Mesodermal cell (in vitro differentiated cells): ENCODE results near the gene PTPN14.
"Not testable (repeated sequence)": the region's sequence is repeated elsewhere in the genome, so short reads cannot be mapped to it uniquely, and the experiment has no call there.

ENCODE experiments used
- H3K27ac ChIP-seq: 2 replicates; pipeline ENCODE4 v1.7.0; 2013; ENCODE audit warnings: mild to moderate bottlenecking, low read depth, low read length, moderate library complexity; ENCODE audit not compliant: severe bottlenecking
- H3K36me3 ChIP-seq: 2 replicates; pipeline ENCODE4 v1.7.1; 2013; ENCODE audit warnings: mild to moderate bottlenecking, low read length, moderate library complexity; ENCODE audit not compliant: control insufficient read depth, insufficient read depth
- H3K4me1 ChIP-seq: one replicate; pipeline ENCODE4 v1.7.1; 2013; ENCODE audit warnings: mild to moderate bottlenecking, low read length; ENCODE audit not compliant: insufficient read depth, control insufficient read depth, poor library complexity, severe bottlenecking
- H3K4me3 ChIP-seq: 2 replicates; pipeline ENCODE4 v1.7.0; 2013; ENCODE audit warnings: low read length, control low read depth, mild to moderate bottlenecking; ENCODE audit not compliant: insufficient read depth, poor library complexity, severe bottlenecking; ENCODE audit errors: extremely low read depth
- H3K9me3 ChIP-seq: 2 replicates; pipeline ENCODE4 v1.7.1; 2013; ENCODE audit warnings: mild to moderate bottlenecking, low read length, moderate library complexity; ENCODE audit not compliant: control insufficient read depth
- WGBS, 2 experiments: methylation state at CpG; one replicate each; pipeline ENCODE4 v1.1.5; 2013; ENCODE audit warnings: missing lambda C conversion rate in 2 of 2; ENCODE audit not compliant: insufficient coverage in 2 of 2; 5-methylcytosine and 5-hydroxymethylcytosine counted together

PTPN14 gene

GRCh38 chr1:214506972-214507431 lies 44.4 kb downstream of the PTPN14 start:
- Histone ChIP-seq H3K4me1 (peaks cover 8% of the 10 kb centered on the region), H3K9me3 (peaks cover 16% of the 10 kb centered on the region), H3K4me3 (no peak overlapping the region), H3K27ac (no peak overlapping the region), H3K36me3 (peaks cover 61% of the 10 kb centered on the region)
- WGBS, 2 experiments = no CpG with 5 or more reads among the region's 2 CpGs

GRCh38 chr1:214505134-214505533 lies 46.3 kb downstream of the PTPN14 start:
- Histone ChIP-seq H3K4me1 (peaks cover 16% of the 10 kb centered on the region), H3K36me3 (peaks cover 44% of the 10 kb centered on the region), H3K9me3 (peaks cover 9% of the 10 kb centered on the region), H3K27ac (no peak overlapping the region), H3K4me3 (no peak overlapping the region)
- 79 to 80% methylated on average over 6 to 7 of the region's 8 CpGs for WGBS, 2 experiments

GRCh38 chr1:214504330-214504729 lies 47.1 kb downstream of the PTPN14 start:
- H3K4me3 ChIP-seq = no peak overlapping the region
- H3K4me1 ChIP-seq = peaks cover 20% of the 10 kb centered on the region
- H3K27ac ChIP-seq = no peak overlapping the region
- peaks cover 40% of the 10 kb centered on the region for H3K36me3 ChIP-seq
- H3K9me3 ChIP-seq = peaks cover 5% of the 10 kb centered on the region
- WGBS, 2 experiments = 93 to 95% methylated on average over 4 of the region's 5 CpGs

- Histone ChIP-seq H3K9me3 (no peaks in the 10 kb centered on the region), H3K27ac (no peak overlapping the region), H3K36me3 (peaks cover 33% of the 10 kb centered on the region), H3K4me1 (peaks cover 20% of the 10 kb centered on the region), H3K4me3 (no peak overlapping the region)
- 75% methylated on average over 2 of the region's 4 CpGs; no CpG with 5 or more reads in 1 of the 2 experiments for WGBS, 2 experiments
Observed at GRCh38 chr1:214503553-214503952, 47.8 kb downstream of the PTPN14 start.

GRCh38 chr1:214500340-214501055 lies 50.9 kb downstream of the PTPN14 start:
- 60 to 67% methylated on average over 1 to 2 of the region's 4 CpGs for WGBS, 2 experiments
- H3K36me3 ChIP-seq = peaks cover 14% of the 10 kb centered on the region
- H3K4me1 ChIP-seq = peaks cover 16% of the 10 kb centered on the region
- H3K9me3 ChIP-seq = no peaks in the 10 kb centered on the region
- no peak overlapping the region for H3K27ac ChIP-seq
- no peak overlapping the region for H3K4me3 ChIP-seq

- peaks cover 17% of the 10 kb centered on the region for H3K4me1 ChIP-seq
- WGBS, 2 experiments = 50 to 93% methylated on average over 2 to 3 of the region's 4 CpGs
Observed at GRCh38 chr1:214499732-214500131, 51.7 kb downstream of the PTPN14 start.

GRCh38 chr1:214498021-214498420 lies 53.4 kb downstream of the PTPN14 start:
- no CpG with 5 or more reads among the region's 1 CpG for WGBS, 2 experiments

More at GRCh38 chr1:214499732-214500131, 51.7 kb downstream of the PTPN14 start:
- Histone ChIP-seq H3K36me3 (peaks cover 6% of the 10 kb centered on the region), H3K27ac (no peak overlapping the region), H3K4me3 (no peak overlapping the region), H3K9me3 (no peaks in the 10 kb centered on the region)

GRCh38 chr1:214496126-214496525 lies 55.3 kb downstream of the PTPN14 start:
- H3K4me3 ChIP-seq = no peak overlapping the region
- H3K27ac ChIP-seq = no peak overlapping the region
- peaks cover 17% of the 10 kb centered on the region for H3K4me1 ChIP-seq
- H3K36me3 ChIP-seq = peaks cover 10% of the 10 kb centered on the region
- H3K9me3 ChIP-seq = no peaks in the 10 kb centered on the region
- WGBS, 2 experiments = 91 to 94% methylated on average over 2 to 3 of the region's 4 CpGs

More at GRCh38 chr1:214498021-214498420, 53.4 kb downstream of the PTPN14 start:
- Histone ChIP-seq H3K4me1 (peaks cover 17% of the 10 kb centered on the region), H3K9me3 (no peaks in the 10 kb centered on the region), H3K36me3 (peaks cover 1% of the 10 kb centered on the region), H3K27ac (no peak overlapping the region), H3K4me3 (no peak overlapping the region)

GRCh38 chr1:214494706-214495105 lies 56.7 kb downstream of the PTPN14 start:
- Histone ChIP-seq H3K9me3 (no peaks in the 10 kb centered on the region), H3K4me1 (peaks cover 6% of the 10 kb centered on the region), H3K27ac (no peak overlapping the region), H3K4me3 (no peak overlapping the region), H3K36me3 (peaks cover 10% of the 10 kb centered on the region)
- 43% methylated on average over 2 of the region's 2 CpGs; no CpG with 5 or more reads in 1 of the 2 experiments for WGBS, 2 experiments

GRCh38 chr1:214494179-214494578 lies 57.2 kb downstream of the PTPN14 start:
- H3K4me3 ChIP-seq, H3K9me3 ChIP-seq, H3K27ac ChIP-seq, H3K36me3 ChIP-seq, H3K4me1 ChIP-seq: not testable (repeated sequence)
- WGBS, 2 experiments = 81 to 83% methylated on average over 1 to 5 of the region's 6 CpGs

GRCh38 chr1:214493126-214493796 lies 58.1 kb downstream of the PTPN14 start:
- Histone ChIP-seq H3K9me3 (no peaks in the 10 kb centered on the region), H3K27ac (no peak overlapping the region), H3K4me1 (peaks cover 6% of the 10 kb centered on the region), H3K36me3 (peaks cover 10% of the 10 kb centered on the region), H3K4me3 (no peak overlapping the region)
- 90 to 93% methylated on average over 4 of the region's 7 CpGs for WGBS, 2 experiments
